Measurements from ENCODE around the gene MNX1.

The MNX1 gene

GRCh38 chr7:157033483-157034473, 23.3 kb upstream of the MNX1 start:
- in situ Hi-C loops (cut with MboI; ENCODE audit: low sequenced_read_pairs) = no loop called here

GRCh38 chr7:157032644-157033482, 22.4 kb upstream of the MNX1 start:
- in situ Hi-C loops (cut with MboI; ENCODE audit: low sequenced_read_pairs) = no loop called here

GRCh38 chr7:157032128-157032527, 21.7 kb upstream of the MNX1 start:
- in situ Hi-C loops (cut with MboI; ENCODE audit: low sequenced_read_pairs) = no loop called here

DNA sequence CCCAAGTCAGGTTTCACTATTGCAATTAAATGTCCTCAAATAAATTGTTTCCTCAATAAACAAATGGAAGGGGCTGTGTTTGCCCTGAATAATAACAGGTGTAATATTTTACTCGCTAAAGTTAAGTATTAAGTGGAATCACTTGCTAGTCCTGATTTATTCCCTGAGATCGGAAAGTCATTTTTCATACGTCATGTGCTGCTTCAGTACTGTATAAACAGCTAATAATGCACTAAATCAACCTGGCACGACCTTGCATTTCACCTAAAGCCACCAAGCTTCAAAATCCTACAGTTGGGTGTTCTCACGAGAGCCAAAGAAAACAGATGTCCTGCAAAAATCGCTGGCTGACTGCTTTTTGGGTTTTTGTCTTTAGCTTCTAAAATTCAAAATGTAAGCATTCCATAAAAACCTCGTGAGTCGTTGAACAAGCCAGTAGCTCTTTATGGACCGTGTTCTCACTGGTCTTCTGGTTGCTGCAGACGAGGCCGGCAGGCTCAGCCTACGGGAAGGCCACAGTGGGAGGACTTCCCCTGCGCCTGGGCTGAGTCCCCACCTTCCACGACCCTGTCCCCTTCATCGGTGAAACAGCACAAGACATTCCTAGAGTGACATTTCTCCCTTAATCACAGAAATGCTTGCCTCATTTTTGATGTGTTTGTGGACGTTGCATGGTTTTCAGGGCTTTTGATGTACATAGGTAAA, 17.9 kb upstream of the MNX1 start:
- in situ Hi-C loops (cut with MboI; ENCODE audit: low sequenced_read_pairs) = no loop called here

GRCh38 chr7:157027568-157028198, 17.2 kb upstream of the MNX1 start:
- in situ Hi-C loops (cut with MboI; ENCODE audit: low sequenced_read_pairs) = no loop called here

GRCh38 chr7:157024716-157025115, 14.3 kb upstream of the MNX1 start:
- in situ Hi-C loops (cut with MboI; ENCODE audit: low sequenced_read_pairs) = no loop called here

GRCh38 chr7:157023589-157023905, 13.1 kb upstream of the MNX1 start:
- in situ Hi-C loops (cut with MboI; ENCODE audit: low sequenced_read_pairs) = no loop called here

DNA sequence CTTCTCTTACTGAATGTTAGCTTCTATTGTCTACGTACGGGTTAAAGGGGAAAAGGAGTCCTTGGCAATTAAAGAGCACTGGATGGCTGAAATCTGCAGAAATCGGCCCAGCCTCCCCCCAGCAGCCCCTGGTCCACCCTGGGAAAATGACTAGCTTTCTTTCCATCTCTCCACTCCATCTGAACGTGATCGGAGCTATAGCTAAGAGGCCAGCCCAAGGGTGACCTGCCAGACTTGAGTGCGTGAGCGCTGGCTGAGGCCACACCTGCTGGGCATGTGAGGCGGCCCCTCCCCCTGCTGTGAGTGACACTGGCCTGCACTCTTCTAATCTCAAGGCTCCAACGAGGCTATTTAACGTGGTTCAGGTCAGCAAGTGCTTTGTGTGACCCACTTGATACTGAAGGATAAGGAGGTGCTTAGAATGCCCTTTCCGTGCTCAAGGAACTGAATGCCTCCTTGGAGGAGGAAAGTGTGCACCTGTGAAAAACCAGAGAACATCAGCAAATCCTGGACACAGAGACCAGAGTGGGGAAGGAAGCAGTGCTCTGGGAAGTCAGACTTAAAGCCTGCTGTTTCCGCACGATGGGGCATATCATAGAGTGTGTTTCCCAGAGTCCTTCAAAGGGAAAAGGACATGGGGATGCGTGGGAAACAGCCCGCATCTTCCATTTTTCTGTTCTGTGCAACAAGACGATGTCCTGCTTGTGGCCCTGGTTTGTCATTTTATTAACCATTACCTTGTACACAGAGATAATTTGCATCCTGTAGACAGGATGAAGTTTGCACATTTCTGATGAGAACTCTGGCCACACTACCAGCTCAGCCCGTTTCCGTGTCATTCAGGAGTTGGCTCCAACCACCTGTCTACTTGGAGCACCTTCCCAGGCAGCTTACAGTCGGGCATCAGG, 12.5 kb upstream of the MNX1 start:
- in situ Hi-C loops (cut with MboI; ENCODE audit: low sequenced_read_pairs) = no loop called here

GRCh38 chr7:157021871-157022680, 11.6 kb upstream of the MNX1 start:
- in situ Hi-C loops (cut with MboI; ENCODE audit: low sequenced_read_pairs) = no loop called here

- in situ Hi-C loops (cut with MboI; ENCODE audit: low sequenced_read_pairs) = no loop called here
Measured at GRCh38 chr7:157021071-157021870, 10.8 kb upstream of the MNX1 start.

- in situ Hi-C loops (cut with MboI; ENCODE audit: low sequenced_read_pairs) = no loop called here
Measured at GRCh38 chr7:157020514-157021070, 10.1 kb upstream of the MNX1 start.

- in situ Hi-C loops (cut with MboI; ENCODE audit: low sequenced_read_pairs) = no loop called here
Measured at GRCh38 chr7:157019718-157020451, 9.4 kb upstream of the MNX1 start.

DNA sequence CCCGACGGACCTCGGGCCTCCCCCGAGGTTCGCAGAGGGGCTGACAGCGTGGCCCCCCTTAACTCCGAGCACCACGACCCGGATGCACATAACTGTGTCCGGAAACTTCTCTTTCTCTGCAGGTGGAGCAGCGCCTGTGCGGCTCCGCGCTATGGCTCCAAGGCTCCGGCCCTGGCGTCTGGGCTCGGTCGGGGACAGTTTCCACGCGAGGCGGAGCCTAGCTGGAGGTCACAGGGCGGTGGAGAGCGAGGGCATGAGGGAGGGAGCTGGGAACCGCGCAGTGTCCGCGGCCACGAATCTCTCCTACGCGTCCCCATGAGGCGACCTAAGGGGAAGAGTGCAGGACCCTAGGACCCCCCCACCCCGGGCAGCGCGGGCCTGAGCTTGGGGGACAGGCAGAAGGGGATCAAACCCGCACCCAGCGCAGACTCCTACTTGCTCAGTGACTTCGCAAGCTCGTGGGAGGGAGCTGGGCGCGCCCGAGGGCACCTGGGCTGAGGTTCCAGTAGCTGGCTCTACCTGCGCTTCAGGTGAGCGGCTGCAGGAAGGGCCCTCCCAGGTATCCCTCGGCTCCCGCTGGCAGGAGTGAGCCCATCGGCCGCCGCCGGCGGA, 8.6 kb upstream of the MNX1 start:
- in situ Hi-C loops (cut with MboI; ENCODE audit: low sequenced_read_pairs) = no loop called here

GRCh38 chr7:157018328-157018996, 8.0 kb upstream of the MNX1 start:
- in situ Hi-C loops (cut with MboI; ENCODE audit: low sequenced_read_pairs) = no loop called here

DNA sequence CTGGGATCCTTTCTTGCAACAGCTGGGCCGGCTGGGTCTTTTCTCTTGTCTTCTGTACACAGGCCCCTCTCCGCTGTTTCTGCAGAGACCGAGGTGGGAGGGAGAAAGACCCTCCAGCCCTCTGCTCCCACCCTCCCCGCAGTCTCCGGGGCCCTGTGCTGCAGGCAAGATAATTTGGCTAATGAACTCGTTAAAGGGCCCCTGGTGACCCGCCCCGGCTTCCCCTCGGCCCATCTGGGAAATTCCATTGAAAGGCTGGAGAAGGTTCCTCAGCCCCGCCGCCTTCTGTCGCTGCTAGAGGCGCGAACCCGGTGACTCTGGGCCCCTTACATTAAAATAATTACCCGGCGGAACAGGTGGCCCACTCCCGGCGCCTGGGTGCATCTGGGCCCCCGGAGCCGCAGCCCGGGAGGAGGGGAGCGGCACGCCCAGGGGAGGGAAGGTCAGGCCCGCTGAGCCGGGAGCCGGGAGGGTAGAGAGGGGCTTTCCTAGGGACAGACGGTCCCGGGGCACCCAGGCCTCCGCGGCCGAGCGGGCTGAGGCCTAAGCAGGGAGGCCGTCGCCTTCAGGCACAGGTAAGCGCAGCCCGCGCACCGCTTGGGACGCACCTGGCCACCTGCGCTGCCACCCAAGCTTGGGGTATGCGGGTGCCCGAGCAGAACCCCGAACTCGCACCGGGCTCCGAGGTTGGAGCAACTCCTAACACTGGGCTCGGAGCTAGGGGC, 7.3 kb upstream of the MNX1 start:
- in situ Hi-C loops (cut with MboI; ENCODE audit: low sequenced_read_pairs) = no loop called here

DNA sequence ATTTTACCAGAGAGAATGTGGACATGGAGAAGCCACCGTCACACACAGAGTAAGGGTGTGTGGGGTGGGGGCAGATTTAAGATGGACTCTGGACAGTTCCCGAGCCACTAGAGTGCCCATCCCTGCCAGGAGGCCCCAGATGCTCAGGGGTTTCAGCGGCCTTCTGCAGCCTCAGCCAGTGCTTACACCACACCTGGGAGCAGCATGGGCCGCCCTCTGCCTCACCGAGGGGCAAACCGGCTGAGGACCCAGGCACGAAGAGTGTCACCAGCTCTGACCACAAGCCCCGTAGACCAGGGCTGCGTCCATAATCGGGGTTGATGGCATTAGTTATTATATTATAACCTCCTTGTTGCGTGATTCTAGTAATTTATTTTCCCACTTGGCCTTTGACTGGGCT, 6.7 kb upstream of the MNX1 start:
- in situ Hi-C loops (cut with MboI; ENCODE audit: low sequenced_read_pairs) = no loop called here

All from HL-60/S4 treated with retinoic acid at 250 ng/mL for 4 days and 3 days (cell line).